TTC549 (cell line): Measurements from ENCODE around the gene PADI2.

ENCODE experiments used
- FAIRE-seq: peaks from 2 replicates; lab custom pipeline; 2012; peaks lifted over from hg19 to GRCh38; lab: Jason Lieb, UNC

The PADI2 gene

DNA sequence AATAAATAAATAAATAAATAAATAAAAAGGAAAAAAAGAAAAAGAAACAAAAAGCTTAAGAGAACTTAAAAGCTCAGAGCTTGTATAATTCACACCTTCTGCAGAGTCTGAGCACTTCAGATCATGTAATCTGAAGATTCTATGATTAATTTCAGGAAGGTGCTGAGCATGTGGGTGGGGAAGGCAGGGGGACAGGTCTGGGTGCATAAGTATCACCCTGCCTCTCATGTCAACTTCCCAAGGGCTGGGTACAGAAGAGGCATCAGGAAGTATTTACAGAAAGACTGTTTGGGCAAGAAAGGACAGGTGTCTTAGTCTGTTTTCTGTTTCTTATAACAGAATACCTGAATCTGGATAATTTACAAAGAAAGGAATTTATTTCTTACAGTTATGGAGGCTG lies 20.4 kb upstream of the PADI2 start:
- FAIRE-seq: no peak

DNA sequence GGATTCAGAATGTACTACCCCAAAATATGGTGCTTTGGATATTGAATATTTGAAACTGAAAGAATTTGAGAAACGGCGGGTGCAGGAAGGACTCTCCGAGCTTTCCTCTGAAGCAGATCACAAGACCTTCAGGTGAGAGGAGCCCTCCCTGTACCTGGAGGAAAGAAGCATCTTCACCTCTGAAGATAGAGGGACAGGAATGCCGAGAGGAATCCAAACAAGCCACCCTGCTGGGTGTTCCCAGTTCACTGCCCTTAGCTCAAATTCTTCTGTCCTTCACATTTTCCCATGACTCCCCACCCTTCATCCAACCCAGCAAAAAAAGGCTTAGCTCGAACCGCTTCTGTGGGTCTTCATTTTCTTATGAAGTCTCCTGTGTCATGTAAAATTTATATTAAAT lies 18.2 kb upstream of the PADI2 start:
- no peak for FAIRE-seq

DNA sequence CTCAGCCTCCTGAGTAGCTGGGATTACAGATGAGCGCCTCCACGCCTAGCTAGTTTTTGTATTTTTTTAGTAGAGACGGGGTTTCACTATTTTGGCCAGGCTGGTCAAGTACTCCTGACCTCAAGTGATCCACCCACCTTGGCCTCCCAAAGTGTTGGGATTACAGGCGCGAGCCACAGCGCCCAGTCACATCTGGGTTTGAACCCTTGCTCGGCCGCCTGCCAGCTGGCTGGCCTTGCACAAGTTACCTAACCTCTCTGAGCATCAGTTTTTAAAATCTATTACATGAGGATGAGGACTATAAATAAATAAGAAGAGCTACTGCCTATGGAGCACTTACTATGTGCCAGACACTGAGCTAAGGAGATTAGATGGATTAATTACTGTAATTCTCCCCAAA lies 17.7 kb upstream of the PADI2 start:
- FAIRE-seq: no peak

DNA sequence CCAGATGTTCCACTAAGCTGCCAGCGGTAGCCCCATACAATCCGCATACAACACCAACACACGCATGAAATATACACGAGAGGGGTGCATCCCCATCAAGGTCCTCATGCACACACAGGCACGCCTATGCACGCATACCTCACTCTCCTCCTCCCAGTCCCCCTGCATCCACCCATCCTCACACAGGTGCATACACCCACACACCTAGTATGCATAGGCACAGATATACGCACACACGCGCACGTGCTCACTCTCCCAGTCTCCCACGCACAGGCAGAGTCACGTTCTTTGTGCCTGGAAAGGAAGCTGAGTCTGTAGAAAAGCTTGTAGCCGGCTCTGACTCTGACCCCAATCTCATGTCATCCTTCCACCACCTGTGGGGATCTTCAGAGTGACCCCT lies 16.9 kb upstream of the PADI2 start:
- FAIRE-seq: no peak

DNA sequence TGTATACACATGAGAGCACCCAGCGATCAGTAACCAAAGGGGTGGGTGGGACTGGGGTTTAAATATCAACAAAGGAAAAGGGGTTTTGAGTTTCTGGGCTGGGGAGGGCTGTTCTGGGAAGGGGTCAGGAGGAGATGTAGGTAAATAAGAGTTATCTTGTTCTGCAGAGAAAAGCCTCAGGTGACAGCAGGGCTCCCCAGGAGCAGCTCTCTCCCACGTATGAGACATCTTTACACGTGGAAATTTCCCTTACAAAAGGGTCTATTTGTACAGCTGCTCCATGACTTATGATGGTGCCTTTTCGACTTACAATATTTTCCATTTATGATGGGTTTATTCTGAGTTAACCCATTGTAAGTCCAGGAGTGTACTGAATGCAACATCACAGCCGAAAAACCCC lies 16.3 kb upstream of the PADI2 start:
- no peak for FAIRE-seq

DNA sequence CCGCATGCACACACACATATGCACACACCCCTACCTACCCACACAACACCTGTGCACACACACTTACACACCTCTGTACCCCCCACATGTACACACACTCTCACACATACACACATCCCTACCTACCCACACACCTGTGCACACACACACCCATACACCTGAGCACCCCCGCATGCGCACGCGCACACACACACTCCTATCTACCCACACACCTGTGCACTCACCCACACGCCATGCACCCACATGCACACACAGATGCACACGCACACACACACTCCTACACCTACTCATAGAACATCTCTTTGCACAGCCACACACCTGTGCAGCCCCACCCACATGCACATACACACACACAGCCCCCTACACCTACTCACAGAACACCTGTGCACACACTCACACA lies 15.5 kb upstream of the PADI2 start:
- FAIRE-seq: no peak

DNA sequence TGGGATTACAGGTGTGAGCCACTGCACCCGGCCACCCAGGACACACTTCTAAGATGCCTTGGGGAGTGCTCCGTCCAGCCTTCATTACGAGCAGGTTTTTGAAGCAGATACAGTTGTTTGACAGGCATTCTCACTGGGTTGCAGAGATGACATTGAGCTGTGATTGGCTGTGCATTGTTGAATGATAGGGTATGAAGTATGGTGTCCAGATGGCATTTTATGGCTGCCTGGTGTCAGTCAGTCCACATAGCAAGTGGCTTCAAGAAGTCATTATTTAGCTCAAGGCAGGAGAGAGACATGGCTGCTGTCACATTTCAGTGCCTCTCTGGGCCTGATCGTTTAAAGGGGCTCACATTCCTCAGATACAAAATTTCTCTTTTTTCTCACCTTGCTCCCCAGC lies 14.8 kb upstream of the PADI2 start:
- FAIRE-seq: no peak

DNA sequence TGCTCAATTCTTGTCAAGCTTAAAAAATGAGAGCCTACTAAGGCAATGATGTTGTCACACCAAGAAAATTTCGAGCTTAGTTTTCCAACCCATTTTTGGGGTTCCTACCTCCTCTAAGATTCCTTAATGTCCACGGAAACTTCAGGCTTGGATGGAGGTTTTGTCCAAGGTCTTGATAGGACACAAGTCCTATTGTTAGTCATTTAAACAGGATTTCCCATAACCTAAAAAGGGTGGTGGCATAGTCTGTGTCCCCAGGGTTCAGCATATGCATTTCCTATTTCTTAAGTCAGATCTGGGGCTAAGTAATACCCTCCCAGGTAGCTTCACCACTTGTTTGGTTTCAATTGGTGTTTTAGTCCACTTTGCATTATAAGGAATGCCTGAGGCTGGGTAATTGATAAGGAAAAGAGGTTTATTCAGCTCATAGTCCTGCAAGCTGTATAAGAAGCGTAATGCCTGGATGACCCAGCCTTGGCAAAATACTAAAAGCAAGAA lies 10.9 kb upstream of the PADI2 start:
- no peak for FAIRE-seq

DNA sequence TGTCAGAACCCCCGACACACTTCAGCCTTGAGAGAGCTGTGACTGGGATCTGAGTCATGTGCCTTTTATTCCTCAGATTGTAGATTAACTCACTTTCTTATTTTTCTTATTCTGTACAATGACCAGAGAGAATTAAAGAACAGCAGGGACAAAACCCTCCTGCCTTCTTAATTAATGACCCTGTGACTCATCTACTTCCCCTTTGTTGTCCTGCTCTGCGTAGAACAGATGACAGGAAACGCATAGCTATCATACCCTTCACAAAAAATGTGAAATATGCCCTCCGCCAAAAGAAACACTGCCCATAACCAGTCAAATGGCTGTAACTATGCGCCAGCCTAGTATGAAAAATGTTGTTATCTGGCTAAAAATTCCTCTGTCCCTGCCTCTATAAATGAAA lies 9.1 kb upstream of the PADI2 start:
- FAIRE-seq: no peak

DNA sequence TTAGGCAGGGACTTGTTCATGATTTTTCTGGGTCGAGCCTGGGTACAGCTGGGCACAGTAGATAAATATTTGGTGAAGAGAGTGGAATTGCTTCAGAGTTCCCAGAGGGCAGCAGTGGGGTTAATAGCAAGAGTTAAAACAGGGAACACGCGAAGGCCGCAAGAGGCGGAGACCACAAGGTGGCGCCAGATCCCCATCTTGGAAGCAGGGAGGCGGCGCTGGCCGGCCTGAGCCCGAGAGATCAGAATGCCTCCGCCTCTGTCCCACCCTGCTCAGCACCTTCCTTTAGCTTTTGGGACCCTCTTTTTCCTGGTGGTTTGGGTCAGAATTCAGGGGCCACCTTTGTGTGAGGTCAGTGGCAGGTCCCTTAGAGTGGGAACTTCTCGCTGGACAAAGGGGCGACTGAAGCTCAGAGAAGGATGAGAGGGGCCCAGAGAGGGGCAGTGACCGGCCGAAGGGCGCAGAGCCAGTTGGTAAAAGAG lies 6.5 kb upstream of the PADI2 start:
- no peak for FAIRE-seq

DNA sequence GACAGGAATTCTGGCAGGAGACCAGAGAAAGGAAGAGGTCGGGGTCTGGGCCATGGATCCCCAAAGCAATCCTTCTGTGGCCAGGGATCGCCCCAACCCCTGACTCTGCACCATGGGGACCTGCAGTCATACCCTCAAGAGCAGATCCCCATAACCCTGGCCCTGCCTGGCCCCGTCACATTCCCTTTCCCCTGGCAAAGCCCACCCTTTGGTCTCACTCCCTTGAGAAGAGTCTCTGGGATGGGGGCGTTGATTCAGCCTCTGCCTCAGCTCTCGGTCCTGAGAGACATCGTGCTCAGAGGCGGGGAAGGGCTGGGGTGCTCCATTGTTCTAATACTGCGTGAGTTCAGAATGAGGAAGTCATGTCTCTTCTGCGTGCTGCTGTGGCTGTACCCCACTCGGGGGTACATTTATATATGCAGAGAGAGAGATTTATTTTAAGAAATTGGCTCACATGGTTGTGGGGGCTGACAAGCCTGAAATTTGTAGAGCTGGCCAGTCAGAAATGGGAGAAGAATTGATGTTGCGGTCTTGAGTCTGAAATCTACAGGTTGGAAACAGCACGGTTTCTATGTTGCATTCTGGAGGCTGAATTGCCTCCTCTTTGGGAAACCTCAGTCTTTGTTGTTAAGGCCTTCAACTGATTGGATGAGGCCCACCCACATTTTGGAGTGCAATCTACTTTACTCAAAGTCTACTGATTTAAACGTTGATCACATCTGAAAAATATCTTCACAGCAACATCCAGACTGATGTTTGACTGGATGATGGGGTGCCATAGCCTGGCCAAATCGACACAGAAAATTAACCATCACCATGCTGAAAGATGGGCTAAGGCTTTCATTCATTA lies 4.2 kb upstream of the PADI2 start:
- no peak for FAIRE-seq

DNA sequence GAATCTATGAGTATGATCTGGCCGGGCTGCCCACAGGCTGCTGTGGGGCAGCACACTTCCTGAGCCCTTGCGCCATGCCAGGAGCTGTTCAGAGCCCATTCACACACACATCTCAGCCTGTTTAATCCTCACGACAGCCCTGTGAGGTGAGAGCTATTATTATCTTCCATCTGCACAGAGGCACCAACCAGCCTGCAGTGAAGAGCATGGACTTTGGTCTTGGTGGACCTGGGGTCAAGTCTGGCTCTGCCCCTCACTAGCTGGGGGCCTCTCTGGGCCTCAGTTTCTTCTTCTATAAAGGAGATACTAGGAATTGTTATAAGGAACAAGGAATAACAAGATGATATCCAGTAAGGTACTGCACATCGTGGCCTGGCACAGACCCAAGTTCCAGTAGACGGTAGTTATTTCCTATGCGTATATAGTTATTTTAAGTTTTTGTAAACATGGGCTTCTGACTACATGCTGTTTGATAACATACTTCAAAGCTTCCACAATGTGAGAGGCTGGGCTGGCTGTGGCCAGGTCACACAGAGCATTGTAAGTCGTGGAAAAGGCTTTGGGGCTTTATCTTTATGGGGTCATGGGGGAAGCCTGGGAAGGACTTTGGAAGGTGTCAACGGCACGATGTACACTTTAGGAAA lies 3.4 kb upstream of the PADI2 start:
- FAIRE-seq: no peak

DNA sequence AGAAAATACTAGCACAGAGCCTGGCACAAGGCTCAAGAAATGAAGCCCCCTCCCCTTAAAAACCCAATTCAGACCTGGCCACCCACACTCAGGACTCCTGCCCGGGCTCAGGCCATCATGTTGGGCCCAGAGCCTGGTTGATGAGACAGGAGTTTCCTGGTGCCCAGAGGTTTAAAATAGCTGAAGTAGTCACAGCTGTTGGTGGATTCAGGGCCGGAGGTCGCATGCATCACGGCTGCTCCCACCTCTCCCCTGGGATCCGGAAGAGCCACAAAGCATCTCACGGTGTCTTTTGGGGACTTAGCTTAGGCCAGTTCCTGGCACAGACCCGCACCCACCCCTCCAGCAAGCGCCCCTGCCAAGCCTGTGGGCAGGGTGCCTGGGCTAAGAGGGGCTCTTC lies 2.6 kb upstream of the PADI2 start:
- no peak for FAIRE-seq

DNA sequence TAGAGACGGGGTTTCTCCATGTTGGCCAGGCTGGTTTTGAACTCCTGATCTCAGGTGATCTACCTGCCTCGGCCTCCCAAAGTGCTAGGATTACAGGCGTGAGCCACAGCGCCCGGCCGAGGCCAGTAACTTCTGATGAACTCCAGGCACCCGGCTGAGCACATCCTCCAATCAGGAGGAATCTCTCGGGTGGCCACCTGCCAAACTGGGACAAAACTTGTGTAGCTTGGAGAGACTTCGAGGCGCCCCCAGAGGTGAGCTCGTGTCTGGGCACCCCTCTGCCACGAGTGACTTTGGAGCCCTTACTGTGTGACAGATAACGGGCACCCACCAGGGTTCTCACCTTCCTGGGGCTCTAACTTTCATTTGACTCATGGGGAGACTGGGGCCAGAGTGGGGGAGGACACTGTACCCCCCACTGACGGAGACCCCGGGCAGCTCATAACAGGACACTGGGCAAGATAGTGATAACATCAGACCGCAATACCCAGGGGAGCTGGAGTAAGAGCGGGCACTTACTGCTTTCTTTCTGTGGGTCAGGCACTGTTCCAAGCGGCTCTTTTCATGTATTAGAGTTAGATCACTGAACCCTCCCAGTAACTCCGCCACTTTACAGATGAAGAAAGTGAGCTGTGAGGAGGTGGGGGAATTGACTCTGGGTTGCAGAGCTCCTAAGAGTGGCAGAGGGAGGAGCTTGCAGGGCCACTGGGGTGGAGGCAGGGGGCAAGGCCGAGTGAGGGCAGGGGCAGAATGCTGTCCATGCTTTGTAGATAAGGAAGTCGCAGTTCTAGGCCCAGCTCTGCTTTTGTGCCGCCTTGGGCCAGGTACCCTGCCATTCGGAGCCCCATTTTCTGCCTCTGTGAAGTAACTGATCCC lies 1.9 kb upstream of the PADI2 start:
- no peak for FAIRE-seq

DNA sequence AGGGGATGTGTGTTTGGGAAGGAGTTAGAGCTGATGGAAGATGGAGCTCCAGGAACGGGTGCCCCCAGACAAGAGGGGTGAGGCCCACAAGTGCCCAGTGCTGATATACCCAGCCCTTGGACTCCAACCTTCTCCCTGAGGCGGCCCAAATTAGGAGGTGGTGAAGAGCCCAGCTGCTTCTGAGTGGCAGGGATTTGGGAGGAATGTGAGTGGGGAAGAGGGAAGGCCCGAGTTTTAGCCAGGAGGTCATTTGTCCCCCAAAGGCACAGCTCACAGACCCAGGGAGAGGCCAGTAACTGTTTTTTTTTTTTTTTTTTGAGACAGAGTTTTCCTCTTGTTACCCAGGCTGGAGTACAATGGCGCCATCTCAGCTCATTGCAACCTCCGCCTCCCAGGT lies 1.2 kb upstream of the PADI2 start:
- no peak for FAIRE-seq

DNA sequence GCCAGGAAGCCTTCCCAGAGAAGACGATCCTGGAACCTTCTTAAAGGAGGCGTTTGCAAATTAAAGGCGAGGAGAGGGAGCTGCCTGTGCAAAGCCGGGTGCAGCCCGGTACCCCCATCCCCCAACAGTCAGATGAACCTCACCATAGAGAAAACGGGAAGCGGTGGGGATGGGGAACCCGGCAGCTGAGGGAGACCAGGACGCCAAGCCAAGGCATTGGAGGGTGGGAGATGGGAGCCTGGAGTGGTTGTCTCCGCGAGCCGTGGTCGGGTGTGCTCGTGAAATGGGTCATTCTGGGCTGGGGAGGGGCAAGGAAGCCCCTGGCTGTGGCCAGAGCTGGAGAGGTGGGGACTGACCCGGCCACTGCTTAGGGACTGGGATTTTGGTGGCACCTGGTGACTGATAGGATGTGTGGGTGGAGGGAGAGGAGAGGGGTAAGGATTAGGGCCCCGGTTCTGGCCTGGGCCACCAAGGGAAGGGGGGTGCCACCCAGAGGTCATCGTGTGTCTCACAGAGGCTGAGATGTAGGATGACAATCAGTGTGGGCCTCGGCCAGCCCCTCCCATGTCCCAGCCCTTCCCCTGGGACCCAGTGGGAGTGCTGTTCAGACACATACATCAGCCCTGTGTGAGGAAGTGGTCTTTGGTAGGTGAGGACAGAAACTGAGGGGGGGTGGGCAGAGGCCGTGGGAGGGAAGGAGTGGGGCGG lies 676 bp upstream of the PADI2 start:
- no peak for FAIRE-seq

DNA sequence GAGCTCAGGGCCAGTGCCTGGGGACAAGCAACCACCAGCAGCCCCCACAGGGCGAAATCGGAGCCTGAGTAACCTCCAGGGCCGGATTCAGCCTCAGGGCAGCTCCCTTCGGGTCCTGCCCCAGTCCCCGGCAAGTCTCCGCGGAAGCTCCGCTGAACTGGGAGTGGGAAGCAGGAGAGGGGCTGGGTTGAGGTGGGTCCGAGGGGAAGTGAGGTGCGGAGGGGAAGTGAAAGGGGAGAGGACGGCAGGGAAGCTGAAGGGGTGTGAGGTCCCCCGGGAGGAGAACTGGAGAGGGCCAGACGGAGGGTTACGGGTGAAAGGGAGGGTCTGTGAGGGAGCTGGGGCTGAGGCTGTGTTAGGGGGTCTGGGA lies 560 bp downstream of the PADI2 start:
- FAIRE-seq: no peak

DNA sequence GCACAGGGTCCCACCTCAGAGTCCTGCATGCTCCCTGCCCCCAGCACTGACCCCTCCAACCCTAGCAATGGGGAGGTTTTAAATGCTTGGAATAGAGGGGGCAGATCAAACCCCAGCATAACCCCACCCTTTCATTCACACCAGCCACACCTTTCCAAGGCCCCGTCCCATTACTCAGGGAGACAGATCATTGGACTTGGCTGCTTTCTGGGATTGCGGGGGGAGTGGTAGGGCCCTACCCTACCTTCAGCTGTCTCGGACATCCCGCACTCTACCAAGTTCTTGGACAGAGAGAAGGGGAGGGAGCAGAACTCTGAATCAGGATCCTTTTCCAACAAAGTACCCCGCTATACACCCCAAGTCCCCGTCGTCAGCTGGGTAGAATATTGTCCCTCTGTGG lies 983 bp downstream of the PADI2 start:
- no peak for FAIRE-seq

DNA sequence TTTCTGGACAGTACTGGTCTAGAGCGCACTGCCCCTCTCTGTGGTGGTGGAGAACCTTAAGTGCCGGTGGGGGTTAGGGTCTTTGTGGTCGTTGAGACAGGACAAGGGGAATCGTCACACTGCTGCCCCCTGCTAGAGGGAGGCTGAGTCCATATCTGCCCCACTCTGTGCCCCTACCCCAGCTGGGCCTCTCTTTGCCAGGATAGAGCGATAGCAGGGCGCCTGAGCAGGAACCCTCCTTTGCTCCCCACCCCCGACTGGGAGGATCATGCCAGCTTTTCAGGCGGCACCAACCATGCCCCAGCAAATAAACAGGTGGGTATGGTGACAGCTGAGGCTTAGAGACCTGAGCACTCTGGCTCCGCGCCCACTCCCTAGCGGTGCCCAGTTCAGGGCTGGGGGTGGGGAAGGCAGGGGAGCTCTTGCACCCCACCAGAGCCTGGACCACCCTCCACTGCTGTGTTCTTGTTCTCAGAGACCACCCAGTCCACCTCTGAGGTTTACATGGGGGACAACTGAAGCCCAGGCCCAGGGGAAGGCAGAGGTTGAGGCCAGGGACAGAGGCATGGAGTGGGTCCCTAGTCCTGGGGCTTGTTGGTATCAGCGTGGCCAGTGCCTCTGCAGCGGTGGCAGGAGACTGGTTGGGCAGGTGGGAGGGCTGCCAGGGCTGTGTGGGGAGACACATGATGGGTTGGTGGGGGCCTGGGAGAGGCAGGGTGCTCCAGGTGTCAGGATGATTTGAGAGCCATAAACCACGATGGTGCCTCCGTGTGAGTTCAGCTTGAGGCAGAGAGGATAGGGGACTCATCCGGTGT lies 1.6 kb downstream of the PADI2 start:
- no peak for FAIRE-seq

DNA sequence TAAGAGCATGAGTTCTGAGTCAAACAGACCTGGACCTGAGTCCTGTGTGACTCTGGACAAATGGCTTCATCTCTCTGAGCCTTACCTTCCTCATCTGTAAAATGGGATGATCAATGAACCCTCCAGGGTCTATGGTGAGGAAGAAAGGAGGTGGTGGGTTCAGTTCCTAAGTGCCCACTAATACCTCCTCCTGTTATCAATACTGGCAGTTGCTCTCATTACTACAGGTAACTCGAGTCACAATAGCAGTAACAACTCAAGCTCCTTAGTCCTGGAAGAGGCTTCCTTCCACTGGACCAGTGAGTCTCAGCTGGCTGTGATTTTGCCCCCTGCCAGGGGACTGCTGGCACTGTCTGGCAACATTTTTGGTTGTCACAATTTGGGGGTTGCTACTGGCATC lies 2.6 kb downstream of the PADI2 start:
- no peak for FAIRE-seq

DNA sequence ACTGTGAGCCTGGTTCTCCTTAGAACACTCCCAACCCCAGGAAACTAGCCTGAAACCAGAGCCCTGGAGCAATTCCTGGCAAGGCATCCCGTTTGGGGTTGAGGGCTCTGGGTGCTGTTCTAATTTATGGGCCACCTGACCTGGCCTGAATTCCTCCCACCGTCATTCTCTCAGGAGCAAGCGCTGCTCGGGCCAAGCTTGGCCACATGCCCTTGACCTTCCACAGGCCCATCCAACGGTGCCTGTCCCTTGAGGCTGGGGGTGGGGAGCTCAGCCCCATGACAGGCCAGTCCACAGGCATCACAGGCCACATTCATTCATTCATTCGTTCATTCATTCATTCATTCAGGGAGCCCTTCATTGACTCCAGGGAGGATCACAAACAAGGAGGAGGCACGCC lies 5.3 kb downstream of the PADI2 start:
- no peak for FAIRE-seq
